NCI-H82 (cell line): ENCODE data around the gene TMEM125.

Experiments
- DNase-seq: peaks from one replicate; lab custom pipeline; 2025; lab: John Stamatoyannopoulos, UW

TMEM125 gene

GRCh38 chr1:43269627-43270375, at the start of gene TMEM125:
Gene TMEM125, plus strand, starts transcription at chr1:43269983. Its CDS starts 2,740 bp downstream, at chr1:43272723.
- no peak for DNase-seq

- DNase-seq: no peak
Observed at GRCh38 chr1:43220905-43221778, 48.6 kb upstream of the TMEM125 start.

GRCh38 chr1:43221797-43222196, 48.0 kb upstream of the TMEM125 start:
- DNase-seq: no peak

GRCh38 chr1:43222879-43223278, 46.9 kb upstream of the TMEM125 start:
- no peak for DNase-seq

- peak; percentile 52 for DNase-seq
Observed at GRCh38 chr1:43225168-43225567, 44.6 kb upstream of the TMEM125 start.

GRCh38 chr1:43227143-43227764, 42.5 kb upstream of the TMEM125 start:
- DNase-seq: peak; percentile 91

GRCh38 chr1:43229826-43230780, 39.7 kb upstream of the TMEM125 start:
- DNase-seq: peak; percentile 33

GRCh38 chr1:43232074-43232473, 37.7 kb upstream of the TMEM125 start:
- no peak for DNase-seq

- DNase-seq: no peak
Observed at GRCh38 chr1:43232482-43232881, 37.3 kb upstream of the TMEM125 start.

GRCh38 chr1:43233631-43234030, 36.2 kb upstream of the TMEM125 start:
- no peak for DNase-seq

- no peak for DNase-seq
Observed at GRCh38 chr1:43234267-43234666, 35.5 kb upstream of the TMEM125 start.

GRCh38 chr1:43235040-43235439, 34.7 kb upstream of the TMEM125 start:
- no peak for DNase-seq

GRCh38 chr1:43235451-43236121, 34.2 kb upstream of the TMEM125 start:
- no peak for DNase-seq

GRCh38 chr1:43237121-43237520, 32.7 kb upstream of the TMEM125 start:
- DNase-seq: no peak

GRCh38 chr1:43238085-43238484, 31.7 kb upstream of the TMEM125 start:
- peak; percentile 75 for DNase-seq

- no peak for DNase-seq
Observed at GRCh38 chr1:43238991-43239469, 30.8 kb upstream of the TMEM125 start.

GRCh38 chr1:43239484-43239883, 30.3 kb upstream of the TMEM125 start:
- no peak for DNase-seq

GRCh38 chr1:43241413-43241836, 28.4 kb upstream of the TMEM125 start:
- no peak for DNase-seq

- no peak for DNase-seq
Observed at GRCh38 chr1:43243299-43243698, 26.5 kb upstream of the TMEM125 start.

- DNase-seq: no peak
Observed at GRCh38 chr1:43246466-43247213, 23.1 kb upstream of the TMEM125 start.
